Subcutaneous adipose tissue (tissue), 4 donors: ENCODE data around the gene PSPH. TPM values are rescaled to one million over a fixed set of nuclear protein-coding genes. Genes with fewer than 3 reads are reported as not detected.

Experiments
- CTCF ChIP-seq: fragments of 450-650 bp; IDR thresholded peaks from one replicate; pipeline ENCODE4 v1.5.1; 2016; ENCODE audit warnings: low read depth, mild to moderate bottlenecking, control low read depth, antibody characterized with exemption, moderate library complexity
- total RNA-seq, 4 donors: library from RNA; depleted of rRNA; stranded (reverse); fragments of >200 nt; gene quantifications; one replicate each; pipeline ENCODE4 v1.1.0, GENCODE V29; 2016

Gene PSPH
- total RNA-seq, 4 donors from 2014 or later = 11.2 to 23.0 (median 13.2) TPM

- TF ChIP-seq CTCF = no peak
These were observed 31.7 kb downstream of the PSPH start for GRCh38 chr7:56019501-56019900.

GRCh38 chr7:56009695-56010094 is 41.5 kb downstream of the PSPH start:
- TF ChIP-seq CTCF = no peak

GRCh38 chr7:56007891-56008290 is 43.4 kb downstream of the PSPH start:
- TF ChIP-seq CTCF = no peak

GRCh38 chr7:56007167-56007652 is 44.0 kb downstream of the PSPH start:
- TF ChIP-seq CTCF = no peak

GRCh38 chr7:56003749-56004148 is 47.5 kb downstream of the PSPH start:
- no peak for TF ChIP-seq CTCF

GRCh38 chr7:55996856-55997500 is 54.3 kb downstream of the PSPH start:
- no peak for TF ChIP-seq CTCF

GRCh38 chr7:55992346-55992745 is 58.9 kb downstream of the PSPH start:
- TF ChIP-seq CTCF = no peak
